RPMI7951 (cell line): ENCODE data around the gene FSD1. TPM values are rescaled to one million over a fixed set of nuclear protein-coding genes. Genes with fewer than 3 reads are reported as not detected.
"Not testable (repeated sequence)": the region's sequence is repeated elsewhere in the genome, so short reads cannot be mapped to it uniquely, and the experiment has no call there.

Experiments
- DNase-seq: peaks from one replicate; pipeline ENCODE4 v3.0.0-alpha.2; 2012; ENCODE audit warnings: low read depth
- total RNA-seq: library from RNA; depleted of rRNA; stranded (reverse); fragments of >200 nt; shearing (Covaris generic); gene quantifications from 2 replicates; pipeline ENCODE4 v1.2.3, GENCODE V29; 2014

The FSD1 gene
- total RNA-seq, 1 experiment from 2014 or later, result 9.7 TPM

GRCh38 chr19:4319067-4319718, 14.8 kb downstream of the FSD1 start:
- DNase-seq, result no peak

DNA sequence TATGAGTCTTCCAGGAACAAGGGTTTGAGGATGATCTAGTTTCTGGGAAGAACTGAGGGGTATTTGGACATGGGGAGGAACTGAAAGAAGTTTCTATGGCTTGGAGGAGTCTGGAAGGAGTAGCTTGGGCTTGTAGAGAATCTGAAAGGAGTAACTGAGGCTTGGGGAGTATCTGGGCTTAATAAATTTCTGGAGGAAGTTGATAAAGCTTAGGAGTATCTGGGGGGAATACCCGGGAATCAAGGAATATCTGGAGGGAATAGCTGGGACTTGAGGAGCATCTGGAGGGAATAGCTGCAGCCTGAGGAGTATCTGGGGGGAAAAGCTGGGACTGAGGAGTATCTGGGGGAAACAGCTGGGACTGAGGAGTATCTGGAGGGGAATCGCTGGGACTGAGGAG, 16.0 kb downstream of the FSD1 start:
- DNase-seq, result no peak

DNA sequence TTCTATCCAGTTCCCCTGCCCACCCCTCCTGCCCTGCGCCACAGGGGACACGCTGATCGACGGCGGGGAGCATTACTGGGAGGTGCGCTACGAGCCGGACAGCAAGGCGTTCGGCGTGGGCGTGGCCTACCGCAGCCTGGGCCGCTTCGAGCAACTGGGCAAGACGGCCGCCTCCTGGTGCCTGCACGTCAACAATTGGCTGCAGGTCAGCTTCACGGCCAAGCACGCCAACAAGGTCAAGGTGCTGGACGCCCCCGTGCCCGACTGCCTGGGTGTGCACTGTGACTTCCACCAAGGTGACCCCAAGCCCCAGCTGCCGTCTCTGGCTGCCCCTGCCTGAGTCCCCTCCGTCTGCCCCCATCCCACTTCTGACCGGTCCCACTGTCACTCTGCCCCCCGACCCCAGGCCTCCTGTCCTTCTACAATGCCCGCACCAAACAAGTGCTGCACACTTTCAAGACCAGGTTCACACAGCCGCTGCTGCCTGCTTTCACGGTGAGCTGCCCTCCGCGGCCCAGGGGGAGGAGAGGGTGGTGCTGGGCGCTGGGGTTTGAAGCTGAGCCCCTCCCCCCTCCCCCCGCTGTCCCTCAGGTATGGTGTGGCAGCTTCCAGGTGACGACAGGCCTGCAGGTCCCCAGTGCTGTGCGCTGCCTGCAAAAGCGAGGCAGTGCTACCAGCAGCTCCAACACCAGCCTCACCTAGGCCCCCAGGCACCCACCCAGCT, 18.7 kb downstream of the FSD1 start:
- DNase-seq, result peak; percentile 35

DNA sequence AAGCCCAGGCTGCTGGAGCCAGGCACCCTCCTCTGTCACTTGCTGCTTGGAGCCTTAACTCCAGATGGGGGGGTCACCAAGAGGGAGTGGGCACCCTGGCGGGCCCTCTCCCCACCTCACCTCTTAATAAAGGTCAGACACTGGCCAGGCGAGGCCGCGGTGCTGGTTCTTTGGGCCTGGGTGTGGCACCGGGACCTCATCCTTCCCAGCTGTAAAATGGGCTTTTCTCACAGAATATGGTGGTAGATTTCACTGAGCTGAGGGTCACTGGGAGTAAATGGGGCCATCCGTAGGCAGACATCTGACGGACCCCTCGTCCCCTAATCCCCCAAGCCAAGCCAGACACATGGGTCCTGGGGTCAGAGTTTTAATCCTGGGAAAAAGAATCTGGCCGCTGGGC, 19.3 kb downstream of the FSD1 start:
- DNase-seq, result no peak

DNA sequence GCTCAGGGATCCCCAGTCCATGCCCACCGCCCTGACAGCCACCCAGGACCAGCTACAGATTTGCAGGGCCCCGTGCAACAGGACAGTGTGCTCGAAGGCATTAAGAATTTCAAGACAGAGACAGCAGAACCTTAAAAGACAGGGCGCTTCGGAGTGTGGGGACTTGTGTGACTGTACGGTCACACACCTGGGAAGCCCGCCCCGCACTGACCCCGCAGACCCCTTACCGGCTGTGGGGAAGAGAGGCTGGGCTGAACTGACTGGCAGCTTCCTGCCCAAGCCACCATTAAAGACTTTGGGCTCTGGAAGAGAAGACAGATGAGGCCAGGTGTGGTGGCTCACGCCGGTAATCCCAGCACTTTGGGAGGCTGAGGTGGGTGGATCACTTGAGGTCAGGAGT, 19.8 kb downstream of the FSD1 start:
- no peak for DNase-seq

GRCh38 chr19:4326215-4326836, 21.9 kb downstream of the FSD1 start:
- no peak for DNase-seq

- no peak for DNase-seq
Observed at GRCh38 chr19:4326837-4327251, 22.4 kb downstream of the FSD1 start.

DNA sequence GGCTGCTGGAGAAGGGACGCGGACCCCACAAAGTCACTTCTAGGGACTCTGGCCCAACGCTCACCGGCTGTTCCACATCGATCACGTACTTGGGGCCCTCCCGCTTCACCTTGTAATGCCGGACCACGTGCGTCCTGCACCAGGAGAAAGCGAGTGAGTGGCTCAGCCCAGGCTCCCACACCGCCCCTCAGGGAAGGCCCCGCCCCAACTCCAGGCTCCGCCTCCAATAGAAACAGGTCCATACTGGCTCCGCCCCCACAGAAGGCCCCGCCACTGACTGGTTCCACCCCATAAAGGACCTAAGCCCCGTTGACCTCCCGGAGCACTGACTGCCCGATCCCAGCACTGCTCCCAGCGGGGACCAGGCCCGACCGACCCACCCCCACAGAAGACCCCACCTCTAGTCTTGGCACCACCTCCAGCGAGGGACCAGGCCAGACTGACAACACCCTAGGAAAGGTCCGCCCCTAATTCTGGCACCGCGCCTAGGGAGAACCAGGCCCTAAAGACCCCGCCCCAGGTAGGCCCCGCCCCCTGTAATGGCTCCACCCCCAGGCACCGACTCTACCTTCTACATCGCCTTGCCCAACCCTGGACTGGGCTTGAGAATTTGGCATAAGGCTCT, 23.0 kb downstream of the FSD1 start:
- DNase-seq, result peak; percentile 48

DNA sequence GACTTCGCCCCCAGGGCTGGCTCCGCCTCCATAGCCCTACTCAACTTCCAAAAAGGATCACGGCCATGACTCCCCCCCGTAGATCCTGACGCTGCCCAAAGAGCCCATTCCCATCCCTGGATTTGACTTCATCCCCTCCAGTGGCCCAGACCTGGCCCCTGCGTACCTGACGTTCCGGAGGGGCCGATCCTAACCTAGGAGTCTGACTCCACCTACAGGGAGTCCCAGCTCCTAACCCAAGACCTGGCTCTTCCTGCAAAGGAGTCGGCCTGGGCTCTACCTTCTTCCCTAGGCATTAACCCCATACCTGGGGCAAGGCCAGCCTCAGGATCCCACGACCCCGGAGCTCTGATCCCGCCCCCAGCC, 23.5 kb downstream of the FSD1 start:
- DNase-seq, result no peak

DNA sequence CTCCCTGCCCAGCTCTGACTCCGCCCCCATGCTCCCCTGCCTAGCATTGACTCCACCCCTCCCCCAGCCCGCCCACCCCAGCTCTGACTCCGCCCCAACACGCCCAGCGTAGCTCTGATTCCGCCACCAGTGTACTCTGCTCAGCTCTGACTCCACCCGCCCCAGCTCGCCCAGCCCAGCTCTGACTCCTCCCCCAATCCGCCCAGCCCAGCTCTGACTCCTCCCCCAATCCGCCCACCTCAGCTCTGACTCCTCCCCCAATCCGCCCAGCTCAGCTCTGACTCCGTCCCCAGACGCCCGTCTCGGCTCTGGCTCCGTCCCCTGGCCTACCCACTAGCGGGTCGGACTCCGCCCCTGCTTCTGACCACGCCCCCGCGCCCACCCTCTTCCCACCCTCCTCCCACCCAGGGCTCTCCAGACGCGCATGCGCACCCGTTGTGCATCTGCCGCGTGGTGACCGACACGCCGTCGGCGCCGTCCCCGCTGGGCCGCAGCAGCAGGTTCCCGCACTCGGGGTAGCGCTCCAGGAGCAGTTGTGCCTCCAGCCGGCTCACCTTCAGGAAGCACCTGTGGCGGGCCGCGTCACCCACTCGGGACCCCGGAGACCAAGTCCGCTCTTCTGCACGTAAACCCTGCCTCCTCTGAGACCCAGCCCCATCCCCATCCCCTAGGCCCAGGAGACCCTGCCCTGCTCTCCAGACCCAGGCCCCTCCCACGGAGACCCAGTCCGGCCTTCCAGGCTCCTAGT, 24.0 kb downstream of the FSD1 start:
- peak; percentile 84 for DNase-seq

- DNase-seq, result not testable (repeated sequence)
Observed at GRCh38 chr19:4328991-4329681, 24.7 kb downstream of the FSD1 start.

DNA sequence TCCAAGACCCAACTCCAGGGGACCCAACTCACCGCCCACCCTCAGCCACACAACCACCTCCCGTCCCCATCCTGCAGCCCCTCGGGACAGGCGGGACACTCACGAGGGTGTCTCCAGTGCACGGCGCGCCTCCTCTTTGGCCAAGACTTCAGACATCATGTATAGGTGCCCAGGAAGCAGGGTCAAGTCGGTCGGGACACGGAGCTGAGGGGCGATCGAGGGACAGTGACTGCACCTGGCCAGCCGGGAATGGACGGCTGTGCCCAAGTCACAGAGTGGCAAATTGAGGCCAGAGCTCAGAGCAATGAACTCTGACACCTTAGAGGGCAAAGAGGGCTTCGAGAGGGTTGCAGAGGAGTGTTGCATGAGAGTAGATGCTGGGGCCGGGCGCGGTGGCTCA, 25.5 kb downstream of the FSD1 start:
- no peak for DNase-seq

GRCh38 chr19:4334929-4335570, 30.7 kb downstream of the FSD1 start:
- DNase-seq, result no peak

DNA sequence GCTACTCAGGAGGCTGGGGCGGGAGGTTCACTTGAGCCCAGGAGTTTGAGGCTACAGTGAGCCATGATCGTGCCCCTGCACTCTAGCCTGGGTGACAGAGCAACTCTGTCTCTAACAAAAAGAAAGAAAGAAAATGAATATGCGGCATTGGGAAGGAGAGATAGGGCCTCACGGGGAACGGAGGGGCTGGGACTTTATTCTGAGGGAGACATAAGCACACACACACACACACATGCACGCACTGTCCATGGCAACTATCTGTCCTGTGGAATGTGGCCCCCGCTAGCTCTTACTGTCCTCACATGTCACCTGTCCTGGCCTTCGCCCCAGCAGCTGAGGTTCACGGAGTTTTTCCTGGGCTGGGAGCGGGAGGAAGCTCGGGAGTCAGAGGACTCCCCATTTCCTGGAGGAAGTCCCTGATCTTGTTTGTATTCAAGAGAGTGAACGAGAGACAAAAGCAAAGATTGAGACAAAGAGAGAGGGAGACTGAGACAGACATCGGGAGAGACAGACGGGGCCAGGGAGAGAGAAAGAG, 33.6 kb downstream of the FSD1 start:
- DNase-seq, result peak; percentile 38

GRCh38 chr19:4338441-4339355, 34.3 kb downstream of the FSD1 start, which contains the start of gene STAP2:
STAP2 (minus strand) TSS chr19:4338827; CDS start chr19:4338753, 74 bp downstream.
- DNase-seq, result peak; percentile 51

- no peak for DNase-seq
Observed at GRCh38 chr19:4342314-4342614, 37.9 kb downstream of the FSD1 start.

DNA sequence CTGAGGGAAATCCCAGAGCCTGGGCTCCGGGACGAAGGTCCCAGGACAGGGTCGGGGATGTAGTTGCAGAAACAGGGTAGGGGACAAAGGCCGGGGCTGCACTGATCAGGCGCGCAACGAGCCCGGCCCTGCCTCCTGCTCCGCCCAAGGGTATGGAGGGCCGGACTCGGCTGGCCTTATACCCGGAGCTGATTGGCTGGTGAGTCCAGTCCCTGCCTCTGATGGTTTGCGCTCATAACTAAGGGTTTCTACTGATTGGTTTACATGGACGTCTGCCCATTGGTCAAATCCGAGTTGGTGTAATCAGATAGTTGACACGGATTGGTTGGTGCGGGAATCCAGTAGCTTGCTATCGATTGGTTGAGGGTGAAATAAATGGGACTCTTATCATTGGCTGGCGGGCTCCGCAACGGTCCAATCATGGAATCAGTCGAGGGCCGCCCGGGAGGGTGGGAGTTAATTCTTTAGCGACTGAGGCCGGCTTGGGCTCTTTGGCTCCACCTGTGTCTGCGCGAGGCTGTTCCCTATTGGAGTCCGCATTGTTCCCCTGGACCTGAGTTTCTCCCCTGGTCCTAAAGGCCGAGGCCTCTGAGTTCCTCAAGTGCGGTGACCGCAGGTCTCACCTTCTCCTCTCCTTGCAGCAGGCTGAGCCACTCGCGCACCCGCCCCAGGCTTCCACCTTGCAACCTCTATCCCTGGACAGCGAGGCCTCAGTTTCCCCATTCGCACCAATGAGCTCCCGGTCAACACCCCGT, 38.4 kb downstream of the FSD1 start:
- peak; percentile 100 for DNase-seq

- DNase-seq, result peak; percentile 81
Observed at GRCh38 chr19:4343370-4344307, 39.2 kb downstream of the FSD1 start, which contains the start of gene MPND. MPND (plus strand) TSS chr19:4343562; CDS start chr19:4343594, 32 bp downstream.
